Trophoblast cell (in vitro differentiated cells and primary cell): Measurements from ENCODE around the gene METAP1D.

ENCODE experiments used
- DNase-seq, 2 donors: peaks; one replicate each; pipeline ENCODE4 v3.0.0-alpha.2; 2016
- H2AFZ ChIP-seq: 2 replicates; pipeline ENCODE4 v1.6.1; 2013; ENCODE audit warnings: low read length, moderate library complexity, mild to moderate bottlenecking; ENCODE audit not compliant: insufficient read depth, poor library complexity
- H2AK5ac ChIP-seq: 2 replicates; pipeline ENCODE4 v1.6.1; 2013; ENCODE audit warnings: mild to moderate bottlenecking, low read length
- H2BK120ac ChIP-seq: 2 replicates; pipeline ENCODE4 v1.6.1; 2013; ENCODE audit warnings: low read length, mild to moderate bottlenecking, moderate library complexity; ENCODE audit not compliant: insufficient read depth, poor library complexity
- H2BK12ac ChIP-seq: 2 replicates; pipeline ENCODE4 v1.6.1; 2013; ENCODE audit warnings: mild to moderate bottlenecking, low read length, moderate library complexity
- H2BK5ac ChIP-seq: 2 replicates; pipeline ENCODE4 v1.6.1; 2013; ENCODE audit warnings: low read length, low read depth, moderate library complexity, mild to moderate bottlenecking; ENCODE audit not compliant: poor library complexity
- H3K14ac ChIP-seq: 2 replicates; pipeline ENCODE4 v1.6.1; 2013; ENCODE audit warnings: mild to moderate bottlenecking, low read length
- H3K18ac ChIP-seq: 2 replicates; pipeline ENCODE4 v1.6.1; 2013; ENCODE audit warnings: mild to moderate bottlenecking, low read length
- H3K23ac ChIP-seq: 2 replicates; pipeline ENCODE4 v1.6.1; 2013; ENCODE audit warnings: low read length
- H3K27ac ChIP-seq: 2 replicates; pipeline ENCODE4 v1.5.1; 2013; ENCODE audit warnings: low read depth, mild to moderate bottlenecking, inconsistent platforms, low read length, moderate library complexity
- H3K27me3 ChIP-seq: 2 replicates; pipeline ENCODE4 v1.6.1; 2013; ENCODE audit warnings: inconsistent platforms, mild to moderate bottlenecking, low read length, moderate library complexity; ENCODE audit not compliant: insufficient read depth
- H3K36me3 ChIP-seq, 2 experiments: 1 replicate in 1 of 2; 2 replicates in 1 of 2; pipeline ENCODE4 v1.6.1; 2013; ENCODE audit warnings: low read length in 2 of 2, mild to moderate bottlenecking in 2 of 2, moderate library complexity in 1 of 2; ENCODE audit not compliant: insufficient read depth in 2 of 2, control insufficient read depth in 1 of 2
- H3K4ac ChIP-seq: 2 replicates; pipeline ENCODE4 v1.6.1; 2013; ENCODE audit warnings: low read depth, mild to moderate bottlenecking, low read length, moderate library complexity
- H3K4me1 ChIP-seq, 2 experiments: 1 replicate in 1 of 2; 2 replicates in 1 of 2; pipeline ENCODE4 v1.6.1; 2013; ENCODE audit warnings: low read length in 2 of 2, mild to moderate bottlenecking in 2 of 2, moderate library complexity in 1 of 2; ENCODE audit not compliant: insufficient read depth in 2 of 2, control insufficient read depth in 1 of 2
- H3K4me2 ChIP-seq: 2 replicates; pipeline ENCODE4 v1.6.1; 2013; ENCODE audit warnings: inconsistent platforms, mild to moderate bottlenecking, low read length, moderate library complexity
- H3K4me3 ChIP-seq: 2 replicates; pipeline ENCODE4 v1.5.1; 2013; ENCODE audit warnings: mild to moderate bottlenecking, low read depth, low read length, inconsistent platforms
- H3K79me1 ChIP-seq: one replicate; pipeline ENCODE4 v1.6.1; 2013; ENCODE audit warnings: low read length
- H3K79me2 ChIP-seq: 2 replicates; pipeline ENCODE4 v1.6.1; 2013; ENCODE audit warnings: low read length, mild to moderate bottlenecking; ENCODE audit not compliant: control insufficient read depth, insufficient read depth, poor library complexity
- H3K9ac ChIP-seq: 2 replicates; pipeline ENCODE4 v1.6.1; 2013; ENCODE audit warnings: mild to moderate bottlenecking, low read length
- H3K9me3 ChIP-seq: 2 replicates; pipeline ENCODE4 v1.6.1; 2013; ENCODE audit warnings: low read depth, mild to moderate bottlenecking, control low read depth, inconsistent platforms, low read length; ENCODE audit not compliant: insufficient read depth
- H4K12ac ChIP-seq: 2 replicates; pipeline ENCODE4 v1.6.1; 2013; ENCODE audit warnings: low read depth, mild to moderate bottlenecking, low read length, moderate library complexity
- H4K8ac ChIP-seq: 2 replicates; pipeline ENCODE4 v1.6.1; 2013; ENCODE audit warnings: low read depth, mild to moderate bottlenecking, low read length, moderate library complexity
- H4K91ac ChIP-seq: one replicate; pipeline ENCODE4 v1.6.1; 2013; ENCODE audit warnings: low read depth, mild to moderate bottlenecking, low read length, moderate library complexity
- WGBS: extraction: QIAGEN DNeasy Blood & Tissue Kit; methylation state at CpG from one replicate; pipeline ENCODE4 v1.1.7; 2013; ENCODE audit warnings: missing lambda C conversion rate; ENCODE audit not compliant: insufficient read length, insufficient coverage; ENCODE audit errors: extremely low coverage; 5-methylcytosine and 5-hydroxymethylcytosine counted together

The METAP1D gene

GRCh38 chr2:172099472-172100079 lies 99.8 kb downstream of the METAP1D start:
- Histone ChIP-seq H3K4me3 (peak overlapping the region; percentile 96), H3K14ac (peak overlapping the region; percentile 87), H2BK120ac (peak overlapping the region; percentile 91), H4K91ac (peak overlapping the region; percentile 87), H3K36me3 (peaks cover 18% of the 10 kb centered on the region in 2 experiments), H3K79me2 (peaks cover 43% of the 10 kb centered on the region), H3K4ac (peak overlapping the region; percentile 98), H4K8ac (peak overlapping the region; percentile 83), H4K12ac (no peak overlapping the region), H2BK5ac (peak overlapping the region; percentile 81), H3K23ac (no peak overlapping the region), H2AK5ac (no peak overlapping the region), H2AFZ (no peak overlapping the region), H3K27me3 (no peaks in the 10 kb centered on the region), H3K9me3 (no peaks in the 10 kb centered on the region), H3K18ac (peak overlapping the region; percentile 94), H3K79me1 (peaks cover 67% of the 10 kb centered on the region), H3K4me1 (peaks cover 16 to 23% of the 10 kb centered on the region in 2 experiments), H3K27ac (peak overlapping the region; percentile 100), H3K9ac (peak overlapping the region; percentile 99), H3K4me2 (peak overlapping the region; percentile 87), H2BK12ac (no peak overlapping the region)
- no peak for DNase-seq
- WGBS, result no CpG with 5 or more reads among the region's 13 CpGs

GRCh38 chr2:172100080-172100934 lies 100.6 kb downstream of the METAP1D start:
- DNase-seq, result no peak
- Histone ChIP-seq H3K9ac (peak overlapping the region; percentile 99), H3K23ac (no peak overlapping the region), H2BK120ac (peak overlapping the region; percentile 91), H3K4me1 (peaks cover 16 to 23% of the 10 kb centered on the region in 2 experiments), H3K14ac (peak overlapping the region; percentile 87), H3K18ac (peak overlapping the region; percentile 94), H3K36me3 (peaks cover 18% of the 10 kb centered on the region in 2 experiments), H2AK5ac (peak overlapping the region; percentile 71), H3K4me3 (peak overlapping the region; percentile 96), H2BK5ac (peak overlapping the region; percentile 81), H2BK12ac (peak overlapping the region; percentile 78), H4K8ac (peak overlapping the region; percentile 83), H3K27ac (peak overlapping the region; percentile 94), H3K27me3 (no peaks in the 10 kb centered on the region), H3K4me2 (peak overlapping the region; percentile 87), H3K79me2 (peaks cover 39% of the 10 kb centered on the region), H3K4ac (peak overlapping the region; percentile 98), H4K91ac (peak overlapping the region; percentile 87), H3K79me1 (peaks cover 60% of the 10 kb centered on the region), H3K9me3 (no peaks in the 10 kb centered on the region), H2AFZ (no peak overlapping the region), H4K12ac (peak overlapping the region; percentile 23)
- no CpG with 5 or more reads among the region's 72 CpGs for WGBS

- Histone ChIP-seq H2BK12ac (peak overlapping the region; percentile 74), H3K23ac (peak overlapping the region; percentile 88), H2BK120ac (peak overlapping the region; percentile 91), H3K4ac (peak overlapping the region; percentile 98), H3K4me2 (peak overlapping the region; percentile 87), H4K91ac (peak overlapping the region; percentile 87), H3K9me3 (no peaks in the 10 kb centered on the region), H3K14ac (peak overlapping the region; percentile 91), H3K79me1 (peaks cover 54% of the 10 kb centered on the region), H4K12ac (peak overlapping the region; percentile 39), H3K4me1 (peaks cover 16 to 30% of the 10 kb centered on the region in 2 experiments), H2AFZ (peak overlapping the region; percentile 48), H3K4me3 (peak overlapping the region; percentile 96), H3K36me3 (peaks cover 18% of the 10 kb centered on the region in 2 experiments), H3K79me2 (peaks cover 36% of the 10 kb centered on the region), H4K8ac (peak overlapping the region; percentile 83), H3K18ac (peak overlapping the region; percentile 94), H3K9ac (peak overlapping the region; percentile 99), H3K27ac (peak overlapping the region; percentile 94), H3K27me3 (no peaks in the 10 kb centered on the region), H2BK5ac (peak overlapping the region; percentile 81), H2AK5ac (peak overlapping the region; percentile 83)
- DNase-seq, result no peak
- WGBS, result no CpG with 5 or more reads among the region's 54 CpGs
Measured at GRCh38 chr2:172100935-172101820, 101.4 kb downstream of the METAP1D start.
